Subcutaneous adipose tissue (tissue), 4 donors: ENCODE data around the gene TNRC6C. TPM values are rescaled to one million over a fixed set of nuclear protein-coding genes. Genes with fewer than 3 reads are reported as not detected.

Source experiments
- small RNA-seq: library from RNA; depleted of rRNA; stranded (forward); fragments of <200 nt; gene quantifications from one replicate; pipeline ENCODE3, GENCODE V24; 2016
- total RNA-seq, 4 donors: library from RNA; depleted of rRNA; stranded (reverse); fragments of >200 nt; gene quantifications; one replicate each; pipeline ENCODE4 v1.1.0, GENCODE V29; 2016
- TF ChIP-seq, protein P1 (sequence below): fragments of 450-650 bp; IDR thresholded peaks from one replicate; pipeline ENCODE4 v1.5.1; 2016; ENCODE audit warnings: low read depth, mild to moderate bottlenecking, control low read depth, antibody characterized with exemption, moderate library complexity

TNRC6C gene
- total RNA-seq, 4 donors from 2014 or later = 8.2 to 33.3 (median 13.8) TPM

- TF ChIP-seq, protein P1, sequence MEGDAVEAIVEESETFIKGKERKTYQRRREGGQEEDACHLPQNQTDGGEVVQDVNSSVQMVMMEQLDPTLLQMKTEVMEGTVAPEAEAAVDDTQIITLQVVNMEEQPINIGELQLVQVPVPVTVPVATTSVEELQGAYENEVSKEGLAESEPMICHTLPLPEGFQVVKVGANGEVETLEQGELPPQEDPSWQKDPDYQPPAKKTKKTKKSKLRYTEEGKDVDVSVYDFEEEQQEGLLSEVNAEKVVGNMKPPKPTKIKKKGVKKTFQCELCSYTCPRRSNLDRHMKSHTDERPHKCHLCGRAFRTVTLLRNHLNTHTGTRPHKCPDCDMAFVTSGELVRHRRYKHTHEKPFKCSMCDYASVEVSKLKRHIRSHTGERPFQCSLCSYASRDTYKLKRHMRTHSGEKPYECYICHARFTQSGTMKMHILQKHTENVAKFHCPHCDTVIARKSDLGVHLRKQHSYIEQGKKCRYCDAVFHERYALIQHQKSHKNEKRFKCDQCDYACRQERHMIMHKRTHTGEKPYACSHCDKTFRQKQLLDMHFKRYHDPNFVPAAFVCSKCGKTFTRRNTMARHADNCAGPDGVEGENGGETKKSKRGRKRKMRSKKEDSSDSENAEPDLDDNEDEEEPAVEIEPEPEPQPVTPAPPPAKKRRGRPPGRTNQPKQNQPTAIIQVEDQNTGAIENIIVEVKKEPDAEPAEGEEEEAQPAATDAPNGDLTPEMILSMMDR = no peak
Observed at GRCh38 chr17:78154903-78155811, 196.7 kb downstream of the TNRC6C start.

Small RNA genes lying within 50 kb of the gene (small RNA-seq; reads per million reads assigned to genes)
- not detected for gene RNU1-80P
- gene RNU6-625P = not detected

Other genes starting within 250 kb of the TNRC6C start
- 10 to 100 TPM; 18.5 to 78.2 (median 23.6) TPM for gene TMC6, start 170.1 kb downstream of the TNRC6C start, total RNA-seq
- 1 to 10 TPM; 2.0 to 7.7 (median 7.6) TPM for gene TMC8, start 172.1 kb downstream of the TNRC6C start, total RNA-seq
- gene C17orf99, start 187.7 kb downstream of the TNRC6C start, total RNA-seq = not detected
- gene SYNGR2, start 209.9 kb downstream of the TNRC6C start, total RNA-seq = 10 to 100 TPM; 33.0 to 80.6 (median 50.1) TPM
- 1 to 10 TPM; 1.1 to 8.8 (median 2.7) TPM for gene TK1, start 228.3 kb downstream of the TNRC6C start, total RNA-seq
- gene AFMID, start 228.7 kb downstream of the TNRC6C start, total RNA-seq = 10 to 100 TPM; 14.9 to 27.4 (median 20.3) TPM